Endothelial cell of umbilical vein (primary cell): Measurements from ENCODE around the gene ARHGEF33.

ENCODE experiments used
- CTCF ChIP-seq, 2 donors: IDR thresholded peaks; 1 replicate in 1 of 2; 2 replicates in 1 of 2; pipeline ENCODE4 v1.5.1; 2011; ENCODE audit warnings: low read length in 2 of 2, mild to moderate bottlenecking in 2 of 2, moderate library complexity in 2 of 2, control low read depth in 1 of 2, inconsistent platforms in 1 of 2, low read depth in 1 of 2; ENCODE audit not compliant: insufficient read depth in 1 of 2; ENCODE audit errors: extremely low read depth in 1 of 2
- POLR2A ChIP-seq: IDR thresholded peaks from 2 replicates; pipeline ENCODE4 v1.6.1; 2012; ENCODE audit warnings: low read depth, mild to moderate bottlenecking, control low read depth, low read length
- POLR2AphosphoS5 ChIP-seq: IDR thresholded peaks from 2 replicates; pipeline ENCODE4 v1.6.1; 2012; ENCODE audit warnings: low read depth, mild to moderate bottlenecking, control low read depth, low read length, moderate library complexity; ENCODE audit not compliant: insufficient read depth

GRCh38 chr2:38982498-38982897 lies 92.8 kb downstream of the ARHGEF33 start:
- TF ChIP-seq CTCF (IDR thresholded peaks at IDR 0.05; ENCODE audit: extremely low read depth in 1 of 2, insufficient read depth in 1 of 2, low read depth in 1 of 2, low read length in 2 of 2): no peak
- TF ChIP-seq POLR2A: no peak
- TF ChIP-seq POLR2AphosphoS5: no peak
